ENCODE measurements around the gene HLTF. TPM values are rescaled to one million over a fixed set of nuclear protein-coding genes. Genes with fewer than 3 reads are reported as not detected.

Gene HLTF
- total and polyA plus RNA-seq, 2 of the 13 experiments (the other 11 are each of a cell fraction or from before 2014, with no cell fraction given) = 12.0 to 22.9 TPM

GRCh38 chr3:149089395-149089794 is 3.1 kb upstream of the HLTF start:
- Histone ChIP-seq H3K4me3 (replicated peaks in 1 of 3; ENCODE audit: insufficient read depth in 1 of 3, low read depth in 2 of 3, low read length in 3 of 3) (no peak overlapping the region), H3K36me3 (replicated peaks in 1 of 2; ENCODE audit: control insufficient read depth in 1 of 2, insufficient read depth in 2 of 2, low read length in 2 of 2) (no peaks in the 10 kb centered on the region), H3K9ac (ENCODE audit: insufficient read depth, low read depth, low read length) (no peak overlapping the region), H4K20me1 (ENCODE audit: insufficient read depth, low read length) (no peaks in the 10 kb centered on the region), H3K27me3 (ENCODE audit: control insufficient read depth in 1 of 2, insufficient read depth in 2 of 2, low read length in 2 of 2) (no peaks in the 10 kb centered on the region; a peak in 2 of 5 replicates), H3K79me2 (ENCODE audit: insufficient read depth, low read length) (peaks cover 4% of the 10 kb centered on the region), H3K9me3 (ENCODE audit: low read length) (no peaks in the 10 kb centered on the region), H3K4me1 (ENCODE audit: insufficient read depth, low read length) (peaks cover 16% of the 10 kb centered on the region), H3K27ac (ENCODE audit: extremely low read length, insufficient read depth, low read length) (no peak overlapping the region), H2AFZ (ENCODE audit: low read length) (no peak overlapping the region), H3K4me2 (ENCODE audit: low read depth, low read length) (no peak overlapping the region)
- WGBS (ENCODE audit: low lambda C conversion rate) = 44% methylated on average over 3 of the region's 3 CpGs
- ATAC-seq (no peak), FAIRE-seq (no peak), DNase-seq (ENCODE audit: low spot score) (no peak)
- intact Hi-C loops (cut with micrococcal nuclease; ENCODE audit: unreplicated experiment) = loop anchor here (10.0 kb wide), 1 partner anchor 135 kb away; no protein-coding TSS in a partner anchor
- ChIA-PET CTCF (ENCODE audit: low intra/inter-chr PET ratio, low total read pairs) (no interaction called here), POLR2A (no interaction called here)
- in situ Hi-C loops (cut with HindIII; ENCODE audit: extremely low pct_ligation_motif_present, low pct_unique_long_range_greater_than_20kb) = no loop called here
- BruUV-seq (replicated peaks) = no TSS peak
- no peak for TF ChIP-seq ZBTB39 (CRISPR knock-in tag; IDR thresholded peaks at IDR 0.05)
- TF ChIP-seq ZNF644 (CRISPR knock-in tag; IDR thresholded peaks at IDR 0.05; ENCODE audit: low read depth) = no peak
- no peak for TF ChIP-seq ZNF556 (CRISPR knock-in tag; IDR thresholded peaks at IDR 0.05; ENCODE audit: borderline replicate concordance)
- TF ChIP-seq ZNF230 (CRISPR knock-in tag; IDR thresholded peaks at IDR 0.05) = no peak
- no peak for TF ChIP-seq AHDC1 (CRISPR knock-in tag; IDR thresholded peaks at IDR 0.05; ENCODE audit: borderline replicate concordance)
- TF ChIP-seq RAD51 (IDR thresholded peaks at IDR 0.05; ENCODE audit: borderline replicate concordance) = no peak
- TF ChIP-seq CSRNP1 (CRISPR knock-in tag; IDR thresholded peaks at IDR 0.05) = no peak
- no peak for TF ChIP-seq ZNF597 (CRISPR knock-in tag; IDR thresholded peaks at IDR 0.05)
- TF ChIP-seq AGO2 (optimal IDR thresholded peaks at IDR 0.05; ENCODE audit: low read depth, low read length) = no peak
- no peak for TF ChIP-seq ZBTB33 (CRISPR knock-in tag; IDR thresholded peaks at IDR 0.05)
